CD14-positive monocyte (primary cell): ENCODE results near the gene CEP44. TPM values are rescaled to one million over a fixed set of nuclear protein-coding genes. Genes with fewer than 3 reads are reported as not detected.

Experiments
- DNase-seq, 3 donors: peaks; one replicate each; pipeline ENCODE4 v3.0.0-alpha.2; 2011 to 2022
- H2AFZ ChIP-seq: 2 replicates; pipeline ENCODE4 v1.6.0; 2012; ENCODE audit warnings: mild to moderate bottlenecking, low read depth, low read length, inconsistent platforms; ENCODE audit not compliant: insufficient read depth, poor library complexity, severe bottlenecking
- H3K27ac ChIP-seq, 2 donors: 1 replicate in 1 of 2; 2 replicates in 1 of 2; pipeline ENCODE4 v1.5.1; 2012 to 2013; ENCODE audit warnings: low read length in 2 of 2, control low read depth in 1 of 2, inconsistent platforms in 1 of 2, low read depth in 1 of 2, mild to moderate bottlenecking in 1 of 2
- H3K27me3 ChIP-seq, 2 donors: one replicate each; pipeline versions ENCODE4 v1.6.0 to v1.6.1; 2011 to 2013; ENCODE audit warnings: low read length in 2 of 2; ENCODE audit not compliant: control insufficient read depth in 2 of 2, insufficient read depth in 2 of 2
- H3K36me3 ChIP-seq, 2 donors: replicated peaks in 1 of 2; 1 replicate in 1 of 2; 2 replicates in 1 of 2; pipeline versions ENCODE4 v1.5.1 to v1.6.1; 2012 to 2013; ENCODE audit warnings: low read length in 2 of 2, control low read depth in 1 of 2, inconsistent platforms in 1 of 2, mild to moderate bottlenecking in 1 of 2; ENCODE audit not compliant: insufficient read depth in 2 of 2, control insufficient read depth in 1 of 2
- H3K4me1 ChIP-seq, 2 donors: 1 replicate in 1 of 2; 2 replicates in 1 of 2; pipeline versions ENCODE4 v1.5.1 to v1.6.1; 2012 to 2013; ENCODE audit warnings: low read length in 2 of 2, control low read depth in 1 of 2, inconsistent platforms in 1 of 2, mild to moderate bottlenecking in 1 of 2, moderate library complexity in 1 of 2; ENCODE audit not compliant: insufficient read depth in 2 of 2, control insufficient read depth in 1 of 2
- H3K4me2 ChIP-seq: replicated peaks from 2 replicates; pipeline ENCODE3; 2012; ENCODE audit warnings: low read length, moderate library complexity, mild to moderate bottlenecking; ENCODE audit not compliant: poor library complexity, severe bottlenecking; ENCODE audit errors: extremely low read depth
- H3K4me3 ChIP-seq, 3 experiments: fragments of 200-600 bp in 1 of 3; sonication (generic) in 1 of 3; replicated peaks in 1 of 3; 1 replicate in 2 of 3; 2 replicates in 1 of 3; pipeline ENCODE4 v1.5.1; 2011 to 2013; ENCODE audit warnings: low read length in 3 of 3, mild to moderate bottlenecking in 3 of 3, control low read depth in 2 of 3, low read depth in 2 of 3, inconsistent platforms in 1 of 3, moderate library complexity in 1 of 3
- H3K79me2 ChIP-seq: 2 replicates; pipeline ENCODE4 v1.6.0; 2012; ENCODE audit warnings: mild to moderate bottlenecking, control low read depth, inconsistent platforms, low read length, moderate library complexity; ENCODE audit not compliant: insufficient read depth
- H3K9ac ChIP-seq: 2 replicates; pipeline ENCODE4 v1.6.0; 2017; ENCODE audit warnings: low read length, mild to moderate bottlenecking; ENCODE audit not compliant: insufficient read depth, poor library complexity, severe bottlenecking
- H3K9me3 ChIP-seq, 2 donors: replicated peaks in 1 of 2; 1 replicate in 1 of 2; 2 replicates in 1 of 2; pipeline versions ENCODE4 v1.5.1 to v1.6.1; 2012 to 2013; ENCODE audit warnings: low read length in 2 of 2, control low read depth in 1 of 2; ENCODE audit not compliant: control insufficient read depth in 1 of 2, insufficient read depth in 1 of 2
- H4K20me1 ChIP-seq: 2 replicates; pipeline ENCODE4 v1.6.0; 2012; ENCODE audit warnings: mild to moderate bottlenecking, low read length, control low read depth, moderate library complexity; ENCODE audit not compliant: insufficient read depth
- H3K27ac Mint-ChIP-seq, 7 donors: one replicate each; pipeline ENCODE4 v1.8.0; 2020; ENCODE audit warnings: mild to moderate bottlenecking in 7 of 7, mixed read lengths in 7 of 7, moderate library complexity in 6 of 7, inconsistent platforms in 2 of 7
- H3K27me3 Mint-ChIP-seq, 3 donors: one replicate each; pipeline ENCODE4 v1.8.0; 2021 to 2022; ENCODE audit warnings: low read depth in 3 of 3, mild to moderate bottlenecking in 3 of 3, mixed read lengths in 3 of 3, moderate library complexity in 3 of 3, inconsistent platforms in 1 of 3
- H3K36me3 Mint-ChIP-seq, 2 donors: one replicate each; pipeline ENCODE4 v1.8.0; 2020; ENCODE audit warnings: mixed read lengths in 2 of 2, inconsistent platforms in 1 of 2, mild to moderate bottlenecking in 1 of 2
- H3K4me1 Mint-ChIP-seq: one replicate; pipeline ENCODE4 v1.8.0; 2020; ENCODE audit warnings: mild to moderate bottlenecking, mixed read lengths
- H3K4me3 Mint-ChIP-seq, 2 donors: one replicate each; pipeline ENCODE4 v1.8.0; 2020; ENCODE audit warnings: mild to moderate bottlenecking in 2 of 2, mixed read lengths in 2 of 2, moderate library complexity in 1 of 2
- H3K9me3 Mint-ChIP-seq, 7 donors: one replicate each; pipeline ENCODE4 v1.8.0; 2020 to 2022; ENCODE audit warnings: mixed read lengths in 7 of 7, mild to moderate bottlenecking in 6 of 7, moderate library complexity in 6 of 7, inconsistent platforms in 2 of 7
- WGBS: methylation state at CpG from one replicate; pipeline ENCODE4 v1.1.5; 2013; ENCODE audit warnings: missing lambda C conversion rate; ENCODE audit not compliant: insufficient coverage; 5-methylcytosine and 5-hydroxymethylcytosine counted together
- intact Hi-C, 2 donors: fragments of 100-400 bp; cut with micrococcal nuclease; formaldehyde crosslinking; loops; one replicate each; pipeline versions ENCODE4 v1.15.0 to v1.15.1; 2023
- polyA plus RNA-seq, 3 donors: library from polyadenylated mRNA; depleted of rRNA in 1 of 3; unstranded in 2 of 3; stranded (reverse) in 1 of 3; fragments of 300-500 nt in 2 of 3; fragments of >200 nt in 1 of 3; fragmentation: Illumina TruSeq in 2 of 3; gene quantifications; 1 replicate in 2 of 3; 2 replicates in 1 of 3; pipeline ENCODE4 v1.2.3, GENCODE V29; 2012 to 2021
- TF ChIP-seq, protein P1 (sequence below): fragments of 200-600 bp; IDR thresholded peaks from one replicate; pipeline ENCODE4 v1.8.0; 2022; ENCODE audit warnings: antibody characterized with exemption, mild to moderate bottlenecking

Gene CEP44
- polyA plus RNA-seq, 3 donors = 1.9 to 3.3 (median 2.2) TPM

DNA sequence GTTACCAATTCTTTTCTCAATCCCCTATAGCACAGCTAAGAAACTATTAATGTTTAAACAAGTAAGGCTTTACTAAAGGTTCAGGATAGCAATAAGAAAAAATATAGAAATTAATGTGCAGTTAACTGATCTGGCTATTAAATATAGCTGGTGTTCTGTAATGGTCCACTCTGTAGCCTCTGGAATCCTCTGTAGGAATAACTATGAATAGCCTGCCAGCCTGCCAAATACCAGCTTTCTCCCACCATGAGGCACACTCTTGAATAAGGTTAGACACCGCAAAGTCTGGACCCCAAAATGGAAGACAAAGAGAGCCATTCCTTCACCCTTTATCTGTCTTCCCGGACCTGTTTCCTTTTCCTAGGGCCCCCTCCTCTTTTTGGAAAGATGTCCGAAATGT lies 30.6 kb downstream of the CEP44 start:
- peak overlapping the region in 1 of 7 donors; percentile 31 for H3K27ac Mint-ChIP-seq
- DNase-seq = no peak
- WGBS = 100% methylated on average over 1 of the region's 3 CpGs
- H3K4me2 ChIP-seq = no peak overlapping the region
- no peak overlapping the region for H3K9ac ChIP-seq
- H3K79me2 ChIP-seq = no peaks in the 10 kb centered on the region
- H2AFZ ChIP-seq = no peak overlapping the region
- peaks cover 28 to 70% of the 10 kb centered on the region in 2 donors for H3K36me3 ChIP-seq
- H3K9me3 Mint-ChIP-seq = no peaks in the 10 kb centered on the region
- H3K9me3 ChIP-seq = no peaks in the 10 kb centered on the region
- no peaks in the 10 kb centered on the region for H3K27me3 Mint-ChIP-seq
- H3K4me3 Mint-ChIP-seq = no peak overlapping the region
- H3K27ac ChIP-seq = no peak overlapping the region
- H3K36me3 Mint-ChIP-seq = peaks cover 39 to 42% of the 10 kb centered on the region in 2 donors
- H3K4me3 ChIP-seq = no peak overlapping the region
- H3K4me1 Mint-ChIP-seq = no peaks in the 10 kb centered on the region
- H3K27me3 ChIP-seq = no peaks in the 10 kb centered on the region
- no peaks in the 10 kb centered on the region for H4K20me1 ChIP-seq
- intact Hi-C loops = loop anchor here in 1 of 2 donors (10.0 kb wide), 1 partner anchor 89 kb away; no protein-coding TSS in a partner anchor
- no peaks in the 10 kb centered on the region for H3K4me1 ChIP-seq
- TF ChIP-seq, protein P1, sequence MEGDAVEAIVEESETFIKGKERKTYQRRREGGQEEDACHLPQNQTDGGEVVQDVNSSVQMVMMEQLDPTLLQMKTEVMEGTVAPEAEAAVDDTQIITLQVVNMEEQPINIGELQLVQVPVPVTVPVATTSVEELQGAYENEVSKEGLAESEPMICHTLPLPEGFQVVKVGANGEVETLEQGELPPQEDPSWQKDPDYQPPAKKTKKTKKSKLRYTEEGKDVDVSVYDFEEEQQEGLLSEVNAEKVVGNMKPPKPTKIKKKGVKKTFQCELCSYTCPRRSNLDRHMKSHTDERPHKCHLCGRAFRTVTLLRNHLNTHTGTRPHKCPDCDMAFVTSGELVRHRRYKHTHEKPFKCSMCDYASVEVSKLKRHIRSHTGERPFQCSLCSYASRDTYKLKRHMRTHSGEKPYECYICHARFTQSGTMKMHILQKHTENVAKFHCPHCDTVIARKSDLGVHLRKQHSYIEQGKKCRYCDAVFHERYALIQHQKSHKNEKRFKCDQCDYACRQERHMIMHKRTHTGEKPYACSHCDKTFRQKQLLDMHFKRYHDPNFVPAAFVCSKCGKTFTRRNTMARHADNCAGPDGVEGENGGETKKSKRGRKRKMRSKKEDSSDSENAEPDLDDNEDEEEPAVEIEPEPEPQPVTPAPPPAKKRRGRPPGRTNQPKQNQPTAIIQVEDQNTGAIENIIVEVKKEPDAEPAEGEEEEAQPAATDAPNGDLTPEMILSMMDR = no peak

DNA sequence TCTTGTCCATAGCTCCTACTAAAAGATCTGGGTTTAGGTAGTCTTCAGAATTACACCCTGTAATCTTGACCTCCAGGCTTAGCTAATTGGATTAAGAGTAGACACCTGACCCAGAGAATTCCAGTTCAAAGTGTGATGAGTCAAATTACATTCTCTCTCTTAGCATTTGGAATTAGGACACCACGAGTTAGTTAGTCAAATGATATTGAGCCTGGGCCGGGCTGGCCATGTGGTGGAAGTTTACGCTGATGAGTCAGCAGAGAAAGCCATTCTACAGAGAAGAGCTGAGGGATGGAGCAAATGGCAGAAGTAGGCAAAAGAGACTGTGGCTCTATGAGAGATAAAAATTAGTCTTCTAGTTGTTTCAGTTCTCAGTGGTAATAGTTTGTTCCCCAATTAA lies 31.1 kb downstream of the CEP44 start:
- H3K79me2 ChIP-seq = no peaks in the 10 kb centered on the region
- peak overlapping the region in 1 of 7 donors; percentile 31 for H3K27ac Mint-ChIP-seq

More for the DNA sequence above, 31.1 kb downstream of the CEP44 start:
- H3K27me3 ChIP-seq = no peaks in the 10 kb centered on the region
- H3K4me3 ChIP-seq = no peak overlapping the region
- Mint-ChIP-seq H3K4me3 (no peak overlapping the region), H3K36me3 (peaks cover 34 to 42% of the 10 kb centered on the region in 2 donors), H3K27me3 (no peaks in the 10 kb centered on the region), H3K4me1 (no peaks in the 10 kb centered on the region), H3K9me3 (no peaks in the 10 kb centered on the region)
- H3K27ac ChIP-seq = no peak overlapping the region
- intact Hi-C loops = loop anchor here (5.0 to 10.0 kb wide), 2 partner anchors 90 to 92 kb away; no protein-coding TSS in a partner anchor
- no peaks in the 10 kb centered on the region for H3K4me1 ChIP-seq
- H3K4me2 ChIP-seq = no peak overlapping the region
- H3K36me3 ChIP-seq = peaks cover 26 to 65% of the 10 kb centered on the region in 2 donors
- H4K20me1 ChIP-seq = no peaks in the 10 kb centered on the region
- DNase-seq = peak in 1 of 3 donors; percentile 7
- no CpG with 5 or more reads among the region's 3 CpGs for WGBS
- H2AFZ ChIP-seq = no peak overlapping the region
- TF ChIP-seq, protein P1 = no peak
- no peaks in the 10 kb centered on the region for H3K9me3 ChIP-seq
- no peak overlapping the region for H3K9ac ChIP-seq
